B cell (primary cell): ENCODE results near the gene ANKRD37. TPM values are rescaled to one million over a fixed set of nuclear protein-coding genes. Genes with fewer than 3 reads are reported as not detected.

Experiments used
- ATAC-seq: fragments of 200-7000 bp; cut with Tn5 transposase; one replicate; pipeline ENCODE4 v1.10.0; 2021; ENCODE audit warnings: low read depth, mild to moderate bottlenecking, moderate number of reproducible peaks, moderate library complexity
- CTCF ChIA-PET: fragments of 350-600 bp; sonication (Branson Sonifier 250); formaldehyde crosslinking; loops from one replicate; lab custom pipeline; 2021; ENCODE audit warnings: antibody characterized with exemption, inconsistent platforms; lab: Charles Lee
- POLR2A ChIA-PET: fragments of 350-600 bp; sonication (Branson Sonifier 250); formaldehyde crosslinking; loops from one replicate; lab custom pipeline; 2021; ENCODE audit warnings: antibody characterized with exemption; lab: Charles Lee
- DNase-seq: peaks from one replicate; pipeline ENCODE4 v3.0.0; 2013
- H2AFZ ChIP-seq: 2 replicates; pipeline ENCODE4 v1.6.1; 2012; ENCODE audit warnings: mild to moderate bottlenecking, low read depth, low read length; ENCODE audit not compliant: insufficient read depth, poor library complexity, severe bottlenecking
- H3K27ac ChIP-seq, 2 donors: 1 replicate in 1 of 2; 2 replicates in 1 of 2; pipeline ENCODE4 v1.5.1; 2012 to 2013; ENCODE audit warnings: low read length in 2 of 2, mild to moderate bottlenecking in 2 of 2, moderate library complexity in 1 of 2
- H3K27me3 ChIP-seq, 4 experiments: fragments of 200-600 bp in 1 of 4; sonication (generic) in 1 of 4; replicated peaks in 1 of 4; 1 replicate in 2 of 4; 2 replicates in 2 of 4; pipeline versions ENCODE4 v1.6.1 to v1.7.0; 2013 to 2016; ENCODE audit warnings: low read length in 3 of 4, mild to moderate bottlenecking in 2 of 4, mixed read lengths in 1 of 4, moderate library complexity in 1 of 4; ENCODE audit not compliant: insufficient read depth in 4 of 4, control insufficient read depth in 3 of 4; ENCODE audit errors: control extremely low read depth in 1 of 4
- H3K36me3 ChIP-seq, 2 experiments: replicated peaks in 1 of 2; 1 replicate in 1 of 2; 2 replicates in 1 of 2; pipeline versions ENCODE4 v1.6.1 to v1.7.1; 2013; ENCODE audit warnings: low read length in 1 of 2; ENCODE audit not compliant: insufficient read depth in 2 of 2, control insufficient read depth in 1 of 2; ENCODE audit errors: control extremely low read depth in 1 of 2, extremely low read depth in 1 of 2
- H3K4me1 ChIP-seq, 2 donors: fragments of 200-600 bp in 1 of 2; sonication (generic) in 1 of 2; 1 replicate in 1 of 2; 2 replicates in 1 of 2; pipeline versions ENCODE4 v1.5.1 to v1.6.1; 2013 to 2017; ENCODE audit warnings: low read length in 2 of 2; ENCODE audit not compliant: control insufficient read depth in 2 of 2, insufficient read depth in 2 of 2
- H3K4me2 ChIP-seq: replicated peaks from 2 replicates; pipeline ENCODE3; 2012; ENCODE audit warnings: mild to moderate bottlenecking, low read depth, low read length; ENCODE audit not compliant: poor library complexity, severe bottlenecking
- H3K4me3 ChIP-seq, 5 experiments: fragments of 200-600 bp in 1 of 5; sonication (generic) in 1 of 5; 1 replicate in 3 of 5; 2 replicates in 2 of 5; pipeline versions ENCODE4 v1.5.1 to v1.7.0; 2011 to 2016; ENCODE audit warnings: low read length in 4 of 5, mild to moderate bottlenecking in 4 of 5, low read depth in 2 of 5, control low read depth in 1 of 5, moderate library complexity in 1 of 5; ENCODE audit not compliant: insufficient read depth in 1 of 5; ENCODE audit errors: control extremely low read depth in 1 of 5, extremely low read depth in 1 of 5
- H3K79me2 ChIP-seq: fragments of 200-600 bp; sonication (generic); one replicate; pipeline ENCODE4 v1.6.0; 2016; ENCODE audit warnings: low read length; ENCODE audit not compliant: control insufficient read depth, insufficient read depth
- H3K9ac ChIP-seq: fragments of 200-600 bp; sonication (generic); 2 replicates; pipeline ENCODE4 v1.6.1; 2017; ENCODE audit warnings: mild to moderate bottlenecking, low read length, moderate library complexity
- H3K9me3 ChIP-seq, 3 donors: one replicate each; pipeline versions ENCODE4 v1.6.1 to v1.7.1; 2013; ENCODE audit warnings: low read length in 2 of 3; ENCODE audit not compliant: control insufficient read depth in 2 of 3, insufficient read depth in 1 of 3; ENCODE audit errors: control extremely low read depth in 1 of 3
- H4K20me1 ChIP-seq: 2 replicates; pipeline ENCODE4 v1.6.0; 2012; ENCODE audit warnings: mild to moderate bottlenecking, low read length; ENCODE audit not compliant: insufficient read depth, control insufficient read depth, poor library complexity, severe bottlenecking
- H3K27ac Mint-ChIP-seq: one replicate; pipeline ENCODE4 v1.8.0; 2021; ENCODE audit warnings: mixed read lengths
- H3K27me3 Mint-ChIP-seq: one replicate; pipeline ENCODE4 v1.8.0; 2021; ENCODE audit warnings: mixed read lengths
- H3K4me1 Mint-ChIP-seq: one replicate; pipeline ENCODE4 v1.8.0; 2021; ENCODE audit warnings: mixed read lengths
- H3K4me3 Mint-ChIP-seq: one replicate; pipeline ENCODE4 v1.8.0; 2021; ENCODE audit warnings: mixed read lengths
- H3K9me3 Mint-ChIP-seq: one replicate; pipeline ENCODE4 v1.8.0; 2022; ENCODE audit warnings: mixed read lengths; ENCODE audit not compliant: insufficient read depth
- CTCF ChIP-seq: fragments of 200-600 bp; IDR thresholded peaks from one replicate; pipeline ENCODE4 v1.8.0; 2022; ENCODE audit warnings: antibody characterized with exemption, mild to moderate bottlenecking
- EZH2 ChIP-seq: IDR thresholded peaks from 2 replicates; pipeline ENCODE4 v1.6.1; 2012; ENCODE audit warnings: borderline replicate concordance, low read depth, mild to moderate bottlenecking, moderate library complexity, low read length; ENCODE audit not compliant: insufficient read depth, poor library complexity, severe bottlenecking
- WGBS: methylation state at CpG from one replicate; pipeline ENCODE4 v1.1.5; 2013; ENCODE audit warnings: missing lambda C conversion rate; ENCODE audit not compliant: insufficient coverage; 5-methylcytosine and 5-hydroxymethylcytosine counted together
- intact Hi-C: fragments of 100-400 bp; cut with micrococcal nuclease; formaldehyde crosslinking; loops from one replicate; pipeline ENCODE4 v1.10.0; 2022
- polyA plus RNA-seq: library from polyadenylated mRNA; depleted of rRNA; stranded (reverse); fragments of >200 nt; gene quantifications from 2 replicates; pipeline ENCODE4 v1.2.3, GENCODE V29; 2012
- total RNA-seq, 2 donors: library from RNA; stranded (reverse); fragments of 120-200 nt in 1 of 2; gene quantifications; 1 replicate in 1 of 2; 2 replicates in 1 of 2; pipeline versions ENCODE4 v1.2.3 to v1.2.4, GENCODE V29; 2013 to 2022

ANKRD37 gene
- total and polyA plus RNA-seq, 2 donors (not counting 1 experiment from before 2014, with no cell fraction given), result 29.6 to 30.6 TPM

- Histone ChIP-seq H4K20me1 (no peaks in the 10 kb centered on the region), H3K4me2 (no peak overlapping the region)
These were observed 30.5 kb downstream of the ANKRD37 start for GRCh38 chr4:185426960-185427688.

More at GRCh38 chr4:185426960-185427688, 30.5 kb downstream of the ANKRD37 start:
- Histone ChIP-seq H3K27ac (no peak overlapping the region), H3K4me3 (no peak overlapping the region), H3K4me1 (peaks cover 13% of the 10 kb centered on the region in 2 donors), H2AFZ (no peak overlapping the region), H3K36me3 (peaks cover 0 to under 1% of the 10 kb centered on the region in 2 experiments), H3K9ac (no peak overlapping the region), H3K27me3 (peaks cover 0 to 2% (median 0%) of the 10 kb centered on the region in 4 experiments), H3K79me2 (peaks cover 30% of the 10 kb centered on the region), H3K9me3 (no peaks in the 10 kb centered on the region)
- H3K4me1 Mint-ChIP-seq, result peaks cover 15% of the 10 kb centered on the region
- WGBS, result 95% methylated on average over 11 of the region's 22 CpGs
- TF ChIP-seq CTCF (no peak), EZH2 (no peak)
- DNase-seq, result peak; percentile 19
- ChIA-PET CTCF (interaction anchor here (0.7 to 4.3 kb wide), 4 partner anchors 38 to 977 kb away, joined by 3 to 31 read pairs (median 3); no protein-coding TSS in a partner anchor), POLR2A (interaction anchor here (0.7 kb wide), 4 partner anchors 34 to 890 kb away, joined by 3 to 17 read pairs (median 6); no protein-coding TSS in a partner anchor)
- intact Hi-C loops, result loop anchor here (10.0 kb wide), 1 partner anchor 1922 kb away; the partner anchor contains the start of gene ING2
- H3K27ac Mint-ChIP-seq, result peak overlapping the region; percentile 79
- H3K27me3 Mint-ChIP-seq, result peaks cover 4% of the 10 kb centered on the region
- H3K4me3 Mint-ChIP-seq, result peak overlapping the region; percentile 56
- no peak for ATAC-seq
- H3K9me3 Mint-ChIP-seq, result no peaks in the 10 kb centered on the region
